ENCODE results near the gene MTM1. TPM values are rescaled to one million over a fixed set of nuclear protein-coding genes. Genes with fewer than 3 reads are reported as not detected.

Gene MTM1
- total RNA-seq, 1 donor from 2014 or later: 15.3 TPM

DNA sequence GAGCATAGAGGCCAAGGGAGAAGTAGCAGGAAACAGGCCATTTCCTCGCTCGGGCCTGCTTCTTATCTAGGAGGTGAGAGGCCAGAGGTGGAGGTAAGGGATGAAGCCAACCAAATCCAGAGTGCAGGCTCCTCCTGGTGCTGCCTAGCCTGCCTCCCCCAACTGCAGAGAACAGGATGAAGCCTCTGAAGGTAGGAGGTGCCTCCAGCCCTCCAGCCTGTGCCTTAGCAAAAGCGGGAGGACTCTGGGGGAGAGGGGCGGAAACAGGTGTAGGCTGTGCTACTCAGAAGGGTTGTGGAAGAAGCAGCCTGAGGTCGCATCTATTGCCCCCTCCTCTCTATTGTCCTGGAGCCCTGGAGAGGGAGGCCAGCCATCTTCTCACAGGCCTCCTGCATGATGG, 2.9 kb upstream of the MTM1 start:
- no peak overlapping the region for H3K27ac Mint-ChIP-seq
- H3K36me3 ChIP-seq: no peaks in the 10 kb centered on the region

DNA sequence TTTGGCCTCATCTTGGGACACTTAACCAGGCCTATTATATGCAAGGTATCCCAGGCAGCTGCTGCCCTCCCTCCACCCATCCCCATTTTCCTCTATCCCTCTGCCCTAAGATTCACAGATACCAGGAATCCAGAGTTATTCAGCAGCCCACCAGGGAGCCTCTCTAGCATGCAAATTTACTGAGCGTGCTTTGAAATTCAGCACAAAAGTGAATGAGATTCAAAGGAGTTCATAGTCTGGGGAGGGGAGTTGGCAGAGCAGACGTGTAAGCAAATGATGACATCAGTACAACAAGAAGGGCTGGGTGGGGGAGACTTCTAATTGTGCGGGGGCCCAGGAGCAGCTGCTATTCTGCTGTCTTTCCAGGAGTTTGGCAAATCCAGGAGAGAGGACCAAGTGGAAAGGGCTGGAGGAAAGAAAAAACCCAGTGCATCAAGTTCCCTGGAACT, 1.7 kb upstream of the MTM1 start:
- no peak overlapping the region for H2AFZ ChIP-seq (replicated peaks)
- Mint-ChIP-seq H3K9me3 (peaks cover 9% of the 10 kb centered on the region), H3K4me1 (peaks cover 32% of the 10 kb centered on the region), H3K36me3 (no peaks in the 10 kb centered on the region), H3K27me3 (ENCODE audit: insufficient read depth, low read depth) (peaks cover 3% of the 10 kb centered on the region), H3K4me3 (peak overlapping the region; percentile 18), H3K27ac (peak overlapping the region; percentile 94)
- peak overlapping the region; percentile 93 for H3K27ac ChIP-seq
- H3K79me2 ChIP-seq (ENCODE audit: low read depth): peaks cover 29% of the 10 kb centered on the region
- H3K9me3 ChIP-seq (ENCODE audit: low read depth): no peaks in the 10 kb centered on the region
- peaks cover 8% of the 10 kb centered on the region for H4K20me1 ChIP-seq (ENCODE audit: low read depth)
- peaks cover 30% of the 10 kb centered on the region for H3F3A ChIP-seq (ENCODE audit: low read depth)
- DNase-seq (ENCODE audit: low spot score): peak; percentile 89
- TF ChIP-seq CTCF (IDR thresholded peaks at IDR 0.05): no peak
- TF ChIP-seq EZH2 (IDR thresholded peaks at IDR 0.05): no peak
- no peak for TF ChIP-seq EZH2phosphoT487 (IDR thresholded peaks at IDR 0.05)
- H3K4me1 ChIP-seq: peaks cover 10% of the 10 kb centered on the region
- peak overlapping the region; percentile 62 for H3K4me2 ChIP-seq
- H3K9ac ChIP-seq: no peak overlapping the region
- H3K4me3 ChIP-seq: peak overlapping the region; percentile 8
- H3K27me3 ChIP-seq: no peaks in the 10 kb centered on the region
- no peaks in the 10 kb centered on the region for H3K36me3 ChIP-seq

More for the DNA sequence above, 2.9 kb upstream of the MTM1 start:
- Mint-ChIP-seq H3K9me3 (peaks cover 9% of the 10 kb centered on the region), H3K36me3 (no peaks in the 10 kb centered on the region), H3K27me3 (ENCODE audit: insufficient read depth, low read depth) (peaks cover 3% of the 10 kb centered on the region), H3K4me1 (peaks cover 32% of the 10 kb centered on the region), H3K4me3 (no peak overlapping the region)
- no peaks in the 10 kb centered on the region for H3K27me3 ChIP-seq
- no peak overlapping the region for H3K4me2 ChIP-seq
- peak overlapping the region; percentile 78 for H3K27ac ChIP-seq
- peaks cover 17% of the 10 kb centered on the region for H3K79me2 ChIP-seq (ENCODE audit: low read depth)
- no peak overlapping the region for H3K4me3 ChIP-seq
- no peak for DNase-seq (ENCODE audit: low spot score)
- H3F3A ChIP-seq (ENCODE audit: low read depth): peaks cover 30% of the 10 kb centered on the region
- H3K4me1 ChIP-seq: peaks cover 10% of the 10 kb centered on the region
- TF ChIP-seq EZH2phosphoT487 (IDR thresholded peaks at IDR 0.05) (no peak), CTCF (IDR thresholded peaks at IDR 0.05) (no peak), EZH2 (IDR thresholded peaks at IDR 0.05) (no peak)
- H2AFZ ChIP-seq (replicated peaks): peak overlapping the region; percentile 52
- H3K9me3 ChIP-seq (ENCODE audit: low read depth): no peaks in the 10 kb centered on the region
- H3K9ac ChIP-seq: no peak overlapping the region
- peaks cover 8% of the 10 kb centered on the region for H4K20me1 ChIP-seq (ENCODE audit: low read depth)

- H3K27ac Mint-ChIP-seq: peak overlapping the region; percentile 88
- Histone ChIP-seq H3K27ac (peak overlapping the region; percentile 93), H3K36me3 (no peaks in the 10 kb centered on the region), H3F3A (ENCODE audit: low read depth) (peaks cover 30% of the 10 kb centered on the region), H3K9ac (no peak overlapping the region), H2AFZ (replicated peaks) (no peak overlapping the region), H3K9me3 (ENCODE audit: low read depth) (no peaks in the 10 kb centered on the region), H3K79me2 (ENCODE audit: low read depth) (peaks cover 35% of the 10 kb centered on the region), H3K27me3 (no peaks in the 10 kb centered on the region), H4K20me1 (ENCODE audit: low read depth) (peaks cover 8% of the 10 kb centered on the region), H3K4me3 (no peak overlapping the region), H3K4me1 (peaks cover 10% of the 10 kb centered on the region), H3K4me2 (no peak overlapping the region)
- H3K27me3 Mint-ChIP-seq (ENCODE audit: insufficient read depth, low read depth): peaks cover 3% of the 10 kb centered on the region
- DNase-seq (ENCODE audit: low spot score): peak; percentile 19
- peaks cover 9% of the 10 kb centered on the region for H3K9me3 Mint-ChIP-seq
- no peak for TF ChIP-seq CTCF (IDR thresholded peaks at IDR 0.05)
- no peaks in the 10 kb centered on the region for H3K36me3 Mint-ChIP-seq
- H3K4me1 Mint-ChIP-seq: peaks cover 34% of the 10 kb centered on the region
- H3K4me3 Mint-ChIP-seq: peak overlapping the region; percentile 83
Measured at GRCh38 chrX:150567645-150568319, 639 bp upstream of the MTM1 start.
